ENCODE measurements around the gene VDAC2. TPM values are rescaled to one million over a fixed set of nuclear protein-coding genes. Genes with fewer than 3 reads are reported as not detected.
A peak's percentile ranks its signal among the peaks of the same experiment; 100 is the strongest.
"Not testable (repeated sequence)": the region's sequence is repeated elsewhere in the genome, so short reads cannot be mapped to it uniquely, and the experiment has no call there.

VDAC2 gene
- total and polyA plus RNA-seq, 2 experiments from 2014 or later, result 147 to 268 TPM

DNA sequence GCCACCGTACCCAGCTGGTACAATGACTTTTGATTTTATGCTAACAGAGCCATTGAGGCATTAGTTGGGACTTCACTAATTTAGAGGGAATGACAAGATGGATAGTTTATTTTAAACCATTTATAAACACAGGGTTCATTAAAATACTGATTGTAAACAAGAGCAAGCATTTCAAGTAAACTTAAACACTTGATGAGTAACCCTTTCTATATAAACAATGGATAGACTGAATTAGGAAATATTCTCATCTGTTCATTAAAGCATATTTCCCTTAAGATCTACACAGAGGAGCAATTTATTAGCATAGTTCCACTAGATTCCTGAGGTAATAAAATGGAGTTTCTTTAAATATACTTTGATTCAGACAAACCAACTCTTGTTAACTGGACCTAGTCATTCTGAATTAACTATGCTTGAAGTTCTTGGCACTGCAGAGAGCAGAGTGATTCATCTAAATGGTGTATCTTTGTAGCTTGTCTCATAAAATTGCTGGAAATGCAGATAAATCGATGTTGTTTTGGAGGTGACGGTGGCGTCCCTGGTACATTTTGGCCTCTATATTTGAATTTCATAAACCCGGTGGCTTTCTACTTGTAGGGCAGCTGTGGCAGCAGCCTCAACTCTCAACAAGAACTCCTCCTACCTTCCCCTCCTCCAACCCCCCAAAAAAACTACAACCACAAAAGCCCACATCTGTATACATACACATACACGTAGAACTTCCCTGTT, 15.4 kb upstream of the VDAC2 start:
- Histone ChIP-seq H3F3A (ENCODE audit: insufficient read depth) (peaks cover 21% of the 10 kb centered on the region; the same call in 1 of the 2 replicates), H3K4me2 (ENCODE audit: unreplicated experiment) (peak overlapping the region; percentile 28), H3K27me3 (replicated peaks; ENCODE audit: insufficient read depth) (no peaks in the 10 kb centered on the region), H3K4me1 (ENCODE audit: insufficient read depth) (peaks cover 29% of the 10 kb centered on the region), H3K9me2 (ENCODE audit: insufficient read depth) (no peaks in the 10 kb centered on the region), H3K9me3 (ENCODE audit: low read depth) (no peaks in the 10 kb centered on the region), H2AFZ (no peak overlapping the region), H3K4me3 (no peak overlapping the region), H3K79me2 (ENCODE audit: insufficient read depth) (0 out of 2 replicates have a peak, but pooled peaks cover 4% of the 10 kb centered on the region), H4K20me1 (ENCODE audit: insufficient read depth) (no peaks in the 10 kb centered on the region), H3K9ac (no peak overlapping the region), H3K27ac (peak overlapping the region; percentile 36), H3K36me3 (ENCODE audit: low read depth) (no peaks in the 10 kb centered on the region)
- peak; percentile 82 for DNase-seq
- in situ Hi-C loops (cut with MboI), result no loop called here
- no peak for TF ChIP-seq EZH2phosphoT487 (IDR thresholded peaks at IDR 0.05; ENCODE audit: insufficient read depth, low read depth)
- TF ChIP-seq EZH2 (IDR thresholded peaks at IDR 0.05; ENCODE audit: insufficient read depth, poor library complexity, severe bottlenecking), result no peak
- 84 to 88% methylated on average over 6 of the region's 6 CpGs for WGBS, 2 experiments (ENCODE audit: low coverage in 1 of 2, low lambda C conversion rate in 2 of 2, missing lambda C conversion rate in 2 of 2)

DNA sequence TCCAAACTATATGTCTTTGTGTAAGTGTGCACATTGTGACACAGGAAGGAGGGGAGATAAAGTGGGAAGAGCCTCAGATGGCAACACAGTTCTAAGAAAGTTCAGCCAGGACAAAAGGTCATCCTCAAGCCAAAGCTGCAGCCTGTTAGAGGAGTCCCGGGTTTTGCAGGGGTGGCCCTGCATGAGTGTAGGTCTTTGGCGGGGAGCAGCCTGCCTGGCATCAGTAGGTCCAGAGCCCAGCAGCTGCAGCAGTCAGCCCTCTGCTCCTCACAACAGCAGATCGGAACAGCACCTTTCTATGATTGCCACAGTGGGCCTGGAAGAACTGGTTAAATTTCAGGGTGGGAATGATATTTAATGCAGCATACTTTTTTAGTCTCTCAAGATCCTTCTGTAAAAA, 13.5 kb upstream of the VDAC2 start:
- H3K9me2 ChIP-seq (ENCODE audit: insufficient read depth), result no peaks in the 10 kb centered on the region
- peaks cover 24% of the 10 kb centered on the region for H3K4me1 ChIP-seq (ENCODE audit: insufficient read depth)
- peaks cover 13% of the 10 kb centered on the region; the same call in 1 of the 2 replicates for H3F3A ChIP-seq (ENCODE audit: insufficient read depth)
- WGBS, 2 experiments (ENCODE audit: low coverage in 1 of 2, low lambda C conversion rate in 2 of 2, missing lambda C conversion rate in 2 of 2), result 70% methylated on average over 3 of the region's 3 CpGs
- H3K4me3 ChIP-seq, result no peak overlapping the region
- TF ChIP-seq EZH2phosphoT487 (IDR thresholded peaks at IDR 0.05; ENCODE audit: insufficient read depth, low read depth), result no peak
- no peak for TF ChIP-seq EZH2 (IDR thresholded peaks at IDR 0.05; ENCODE audit: insufficient read depth, poor library complexity, severe bottlenecking)
- in situ Hi-C loops (cut with MboI), result no loop called here
- no peaks in the 10 kb centered on the region for H3K9me3 ChIP-seq (ENCODE audit: low read depth)
- no peaks in the 10 kb centered on the region for H3K36me3 ChIP-seq (ENCODE audit: low read depth)
- no peak overlapping the region for H3K9ac ChIP-seq
- H2AFZ ChIP-seq, result no peak overlapping the region
- no peaks in the 10 kb centered on the region for H4K20me1 ChIP-seq (ENCODE audit: insufficient read depth)
- no peak overlapping the region for H3K4me2 ChIP-seq (ENCODE audit: unreplicated experiment)
- H3K27ac ChIP-seq, result no peak overlapping the region
- 0 out of 2 replicates have a peak, but pooled peaks cover 4% of the 10 kb centered on the region for H3K79me2 ChIP-seq (ENCODE audit: insufficient read depth)
- no peaks in the 10 kb centered on the region for H3K27me3 ChIP-seq (replicated peaks; ENCODE audit: insufficient read depth)
- no peak for DNase-seq

DNA sequence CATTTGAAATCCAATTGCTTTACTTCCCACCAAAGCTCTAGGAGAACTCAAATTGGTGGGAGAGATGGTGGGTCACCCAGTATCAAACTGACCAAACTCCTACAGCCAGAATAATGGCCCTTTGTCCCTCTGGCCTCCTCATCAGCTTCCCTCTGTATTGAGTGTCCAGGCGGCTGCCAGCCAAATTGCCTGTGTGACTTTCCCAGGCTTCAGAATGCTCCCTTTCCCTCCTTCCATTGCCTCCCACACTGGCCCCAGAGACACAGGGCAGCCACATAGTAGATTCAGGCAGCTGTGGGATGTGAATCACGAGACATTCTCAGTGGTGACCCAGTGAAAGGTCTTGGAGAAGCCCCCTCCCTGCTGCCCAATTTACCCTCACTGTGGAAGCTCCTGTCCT, 12.7 kb upstream of the VDAC2 start:
- Histone ChIP-seq H3F3A (ENCODE audit: insufficient read depth) (peaks cover 10% of the 10 kb centered on the region; the same call in 1 of the 2 replicates), H3K9me2 (ENCODE audit: insufficient read depth) (no peaks in the 10 kb centered on the region), H3K4me2 (ENCODE audit: unreplicated experiment) (no peak overlapping the region), H3K4me1 (ENCODE audit: insufficient read depth) (peaks cover 25% of the 10 kb centered on the region), H3K9me3 (ENCODE audit: low read depth) (no peaks in the 10 kb centered on the region), H2AFZ (no peak overlapping the region), H3K27me3 (replicated peaks; ENCODE audit: insufficient read depth) (no peaks in the 10 kb centered on the region), H3K4me3 (no peak overlapping the region), H3K36me3 (ENCODE audit: low read depth) (no peaks in the 10 kb centered on the region), H3K9ac (no peak overlapping the region), H3K79me2 (ENCODE audit: insufficient read depth) (0 out of 2 replicates have a peak, but pooled peaks cover 4% of the 10 kb centered on the region), H3K27ac (no peak overlapping the region), H4K20me1 (ENCODE audit: insufficient read depth) (no peaks in the 10 kb centered on the region)
- TF ChIP-seq EZH2 (IDR thresholded peaks at IDR 0.05; ENCODE audit: insufficient read depth, poor library complexity, severe bottlenecking), result no peak
- no peak for TF ChIP-seq EZH2phosphoT487 (IDR thresholded peaks at IDR 0.05; ENCODE audit: insufficient read depth, low read depth)
- WGBS, 2 experiments (ENCODE audit: low coverage in 1 of 2, low lambda C conversion rate in 2 of 2, missing lambda C conversion rate in 2 of 2), result 88 to 91% methylated on average over 2 of the region's 2 CpGs
- no peak for DNase-seq
- in situ Hi-C loops (cut with MboI), result no loop called here

DNA sequence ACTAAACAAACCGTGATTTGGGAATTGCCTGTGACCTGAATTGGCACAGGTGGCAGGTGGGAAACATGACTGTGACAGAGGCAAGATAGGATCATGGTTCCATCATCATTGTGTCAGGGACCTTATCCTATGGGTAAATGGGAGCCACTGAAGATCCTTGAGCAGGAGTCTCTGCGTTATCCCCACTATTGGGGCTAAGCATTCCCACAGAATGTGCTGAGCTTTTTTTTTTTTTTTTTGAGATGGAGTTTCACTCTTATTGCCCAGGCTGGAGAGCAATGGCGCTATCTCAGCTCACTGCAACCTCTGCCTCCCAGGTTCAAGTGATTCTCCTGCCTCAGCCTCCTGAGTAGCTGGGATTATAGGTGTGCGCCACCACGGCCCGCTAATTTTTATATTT, 10.6 kb upstream of the VDAC2 start:
- H2AFZ ChIP-seq; H3K27me3 ChIP-seq (replicated peaks; ENCODE audit: insufficient read depth); H3K4me2 ChIP-seq (ENCODE audit: unreplicated experiment); H3K27ac ChIP-seq; H3F3A ChIP-seq (ENCODE audit: insufficient read depth); H4K20me1 ChIP-seq (ENCODE audit: insufficient read depth); H3K9ac ChIP-seq; H3K79me2 ChIP-seq (ENCODE audit: insufficient read depth); in situ Hi-C loops (cut with MboI); H3K4me3 ChIP-seq; H3K9me3 ChIP-seq (ENCODE audit: low read depth); DNase-seq; H3K9me2 ChIP-seq (ENCODE audit: insufficient read depth); H3K36me3 ChIP-seq (ENCODE audit: low read depth): not testable (repeated sequence)
- WGBS, 2 experiments (ENCODE audit: low coverage in 1 of 2, low lambda C conversion rate in 2 of 2, missing lambda C conversion rate in 2 of 2), result 95 to 97% methylated on average over 6 of the region's 6 CpGs
- H3K4me1 ChIP-seq (ENCODE audit: insufficient read depth), result peaks cover 30% of the 10 kb centered on the region
